NCI-H1105 (cell line): ENCODE data around the gene KIF26A.
A peak's percentile ranks its signal among the peaks of the same experiment; 100 is the strongest.

Experiments used
- DNase-seq: peaks from one replicate; lab custom pipeline; 2025; lab: John Stamatoyannopoulos, UW

KIF26A gene

GRCh38 chr14:104138098-104138717 lies at the start of gene KIF26A:
TSS of gene KIF26A (plus strand) at chr14:104138587. CDS start at chr14:104138723, 136 bp downstream.
- DNase-seq = peak; percentile 73

GRCh38 chr14:104090071-104090748 lies 48.2 kb upstream of the KIF26A start:
- no peak for DNase-seq

DNA sequence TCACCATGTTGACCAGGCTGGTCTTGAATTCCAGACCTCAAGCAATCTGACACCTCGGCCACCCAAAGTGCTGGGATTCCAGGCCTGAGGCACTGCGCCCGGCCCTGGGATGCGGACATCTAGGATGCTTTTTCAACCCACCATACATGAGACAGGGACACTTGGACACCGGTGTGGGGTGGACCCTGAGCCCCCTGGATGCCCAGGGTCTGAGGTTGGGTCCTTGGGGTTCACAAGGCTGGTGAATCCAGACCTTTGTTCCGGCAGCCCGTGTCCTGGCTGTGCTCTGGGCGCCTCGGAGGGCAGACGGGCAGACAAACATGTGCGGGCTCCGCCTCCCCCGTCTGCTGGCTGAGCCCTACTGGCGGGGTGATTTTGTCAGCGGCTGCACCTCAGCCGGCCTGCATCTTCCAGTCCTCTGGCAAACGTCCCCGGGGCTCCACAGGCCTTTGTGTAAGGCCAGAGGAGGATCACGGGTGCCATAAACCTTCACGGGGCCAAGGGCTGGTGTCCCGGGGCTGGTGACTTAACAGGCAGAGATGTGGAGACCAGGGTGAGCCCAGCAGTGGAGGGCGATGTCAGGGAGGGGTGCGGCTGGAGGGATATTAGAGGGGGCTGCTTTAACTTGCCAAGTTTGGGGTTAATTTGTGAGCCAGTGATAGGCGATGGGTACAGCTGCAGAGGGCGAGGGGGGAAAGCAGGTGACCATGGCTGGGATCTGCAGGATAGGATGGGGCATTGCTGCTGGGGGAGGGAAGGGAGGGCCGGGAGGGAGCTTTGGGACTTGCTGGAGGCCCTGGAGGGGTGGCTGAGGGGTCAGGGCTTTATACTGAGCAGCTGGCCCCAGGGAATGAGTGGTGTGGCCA lies 47.1 kb upstream of the KIF26A start:
- DNase-seq = no peak

- no peak for DNase-seq
These were observed 46.2 kb upstream of the KIF26A start for GRCh38 chr14:104091927-104092771.

GRCh38 chr14:104092931-104093365 lies 45.4 kb upstream of the KIF26A start:
- DNase-seq = no peak

DNA sequence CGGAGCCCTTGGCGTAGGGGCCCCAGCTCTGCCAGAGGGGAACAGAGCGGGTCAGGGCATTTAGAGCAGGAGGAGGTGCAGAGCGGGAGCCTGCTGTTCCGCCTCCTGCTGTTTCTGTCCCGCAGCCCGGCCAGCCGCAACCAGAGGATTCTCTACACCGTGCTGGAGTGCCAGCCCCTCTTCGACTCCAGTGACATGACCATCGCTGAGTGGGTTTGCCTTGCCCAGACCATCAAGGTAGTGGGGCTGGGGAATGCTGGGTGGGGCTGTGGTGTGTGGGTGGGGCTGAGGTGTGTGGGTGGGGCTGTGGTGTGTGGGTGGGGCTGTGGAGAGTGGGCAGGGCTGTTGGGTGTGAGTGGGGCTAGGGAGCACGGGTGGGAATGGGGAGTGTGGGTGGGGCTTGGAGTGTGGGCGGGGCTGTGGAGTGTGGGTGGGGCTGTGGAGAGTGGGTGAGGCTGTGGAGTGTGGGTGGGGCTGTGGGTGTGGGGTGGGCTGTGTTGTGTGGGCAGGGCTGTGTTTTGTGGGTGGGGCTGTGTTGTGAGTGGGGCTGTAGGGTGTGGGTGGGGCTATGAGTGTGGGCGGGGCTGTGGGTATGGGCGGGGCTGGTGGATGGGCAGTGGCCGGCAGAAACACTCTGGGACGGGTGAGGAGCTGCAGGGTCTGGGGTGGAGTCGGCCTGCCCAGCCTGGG lies 44.9 kb upstream of the KIF26A start:
- DNase-seq = no peak

GRCh38 chr14:104094056-104094708 lies 44.2 kb upstream of the KIF26A start:
- DNase-seq = no peak

GRCh38 chr14:104094709-104095425 lies 43.5 kb upstream of the KIF26A start:
- DNase-seq = peak; percentile 63

- DNase-seq = no peak
These were observed 42.7 kb upstream of the KIF26A start for GRCh38 chr14:104095426-104096310.

- DNase-seq = no peak
These were observed 42.1 kb upstream of the KIF26A start for GRCh38 chr14:104096318-104096717.

GRCh38 chr14:104096751-104097700 lies 41.4 kb upstream of the KIF26A start:
- DNase-seq = no peak

DNA sequence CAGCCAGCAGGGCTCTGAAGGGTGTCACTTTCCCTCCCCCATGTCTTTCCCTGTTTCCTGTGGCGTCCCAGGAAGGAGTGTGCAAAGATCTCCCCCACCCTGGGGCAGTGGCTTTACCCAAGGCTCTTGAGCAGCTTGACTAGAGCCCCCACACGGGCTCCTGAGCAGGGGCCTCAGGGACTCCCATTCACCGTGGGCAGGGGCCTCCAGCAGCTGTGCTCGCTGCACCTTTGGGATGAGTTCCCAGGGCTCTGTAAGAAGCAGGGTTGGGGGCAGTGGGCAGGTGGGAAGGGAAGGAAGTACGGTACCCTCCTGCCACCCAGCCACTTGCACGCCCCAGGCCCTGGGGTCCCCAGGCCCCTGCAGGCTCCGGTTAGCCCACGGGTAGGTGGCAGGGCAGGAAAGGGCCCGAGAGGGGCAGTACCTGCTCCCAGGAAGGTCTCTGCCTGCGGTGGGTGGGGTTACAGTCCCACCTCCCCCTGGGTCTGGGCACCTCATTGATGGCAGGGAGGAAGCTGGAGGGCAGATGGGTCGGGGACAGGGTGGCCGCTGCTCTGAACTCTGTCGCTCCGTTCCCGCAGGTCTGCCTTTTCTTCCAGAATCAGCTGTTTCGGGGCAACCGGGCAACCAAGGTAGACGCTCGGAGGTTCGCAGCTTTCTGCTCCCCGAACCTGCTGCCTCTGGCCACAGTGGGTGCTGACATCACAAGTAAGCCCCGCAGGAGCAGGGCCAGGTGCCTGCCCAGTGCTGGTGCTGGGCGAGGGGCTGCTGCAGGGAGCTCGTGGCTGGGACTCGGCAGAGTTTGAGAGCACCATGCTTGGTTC lies 39.9 kb upstream of the KIF26A start:
- no peak for DNase-seq

- no peak for DNase-seq
These were observed 39.0 kb upstream of the KIF26A start for GRCh38 chr14:104099096-104100041.

- DNase-seq = no peak
These were observed 38.0 kb upstream of the KIF26A start for GRCh38 chr14:104100171-104101085.
